Measurements from ENCODE around the gene PTPN6. TPM values are rescaled to one million over a fixed set of nuclear protein-coding genes. Genes with fewer than 3 reads are reported as not detected.

PTPN6 gene
- total and polyA plus RNA-seq, 9 of the 15 experiments (the other 6 are each of a cell fraction or from before 2014, with no cell fraction given) = 1.5 to 5.1 (median 3.9) TPM

DNA sequence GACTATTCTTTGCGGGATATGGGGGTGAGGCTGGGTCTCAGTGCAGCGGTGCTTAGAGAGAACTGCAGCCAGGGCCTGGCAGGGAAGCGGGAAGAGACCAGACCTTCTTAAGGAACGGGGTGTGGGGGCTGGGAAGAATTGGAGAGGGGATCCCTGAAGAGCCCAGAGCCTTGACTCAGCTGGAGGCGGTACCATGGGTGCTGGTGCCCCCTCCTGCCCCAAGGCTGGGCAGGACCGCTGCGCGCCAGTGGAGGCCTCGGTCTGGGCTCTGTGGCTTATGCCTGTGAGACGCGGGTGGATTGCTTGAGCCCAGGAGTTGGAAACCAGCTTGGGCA, 8.9 kb upstream of the PTPN6 start:
- FAIRE-seq = no peak
- peak overlapping the region; percentile 94 for H3K4me2 ChIP-seq (ENCODE audit: insufficient read depth, low read length)
- no peak overlapping the region for H2AFZ ChIP-seq (ENCODE audit: low read depth, low read length)
- H3K9me3 ChIP-seq (replicated peaks; ENCODE audit: control insufficient read depth, insufficient read depth, low read depth, low read length) = no peaks in the 10 kb centered on the region
- H4K20me1 ChIP-seq (replicated peaks; ENCODE audit: control insufficient read depth, insufficient read depth, low read length) = no peaks in the 10 kb centered on the region
- no peak overlapping the region for H3K4me3 ChIP-seq
- H3K4me1 ChIP-seq (replicated peaks in 1 of 2; ENCODE audit: control insufficient read depth in 2 of 2, insufficient read depth in 2 of 2, low read length in 2 of 2) = peaks cover 21 to 64% of the 10 kb centered on the region in 2 experiments
- POLR2A ChIA-PET = interaction anchor here (0.6 to 6.3 kb wide), 5 partner anchors 11 to 73 kb away, joined by 3 to 98 read pairs (median 24); partner anchors contain the start of gene ATN1
- H3K27ac ChIP-seq (ENCODE audit: extremely low read depth, low read depth, low read length) = peak overlapping the region; percentile 96
- H3K36me3 ChIP-seq (ENCODE audit: control insufficient read depth, insufficient read depth, low read length) = peaks cover 38% of the 10 kb centered on the region; the same call in 2 of the 3 replicates
- intact Hi-C loops (cut with micrococcal nuclease) = loop anchor here (5.0 kb wide), 1 partner anchor 75 kb away; the partner anchor contains the start of gene TPI1
- H3K79me2 ChIP-seq (ENCODE audit: control insufficient read depth, insufficient read depth, low read length) = peaks cover 13% of the 10 kb centered on the region
- in situ Hi-C loops (cut with MboI) = loop anchor here (5.0 kb wide), 1 partner anchor 75 kb away; the partner anchor contains the start of gene TPI1
- no peak for ATAC-seq
- CTCF ChIA-PET (ENCODE audit: low intra/inter-chr PET ratio) = no interaction called here
- 88% methylated on average over 4 of the region's 11 CpGs for WGBS (ENCODE audit: insufficient coverage, low coverage, missing lambda C conversion rate)
- DNase-seq (ENCODE audit: extremely low read depth in 1 of 4, low spot score in 3 of 4) = no peak
- no TSS peak for BruUV-seq (replicated peaks)
- no peaks in the 10 kb centered on the region for H3K27me3 ChIP-seq (ENCODE audit: control insufficient read depth in 2 of 2, insufficient read depth in 2 of 2, low read length in 2 of 2)
- H3K9ac ChIP-seq (ENCODE audit: insufficient read depth in 1 of 2, low read depth in 2 of 2, low read length in 2 of 2) = peak overlapping the region; percentile 86 to 90
- H3K9me1 ChIP-seq (ENCODE audit: control insufficient read depth, insufficient read depth, low read length) = no peaks in the 10 kb centered on the region
- TF ChIP-seq, protein P1, sequence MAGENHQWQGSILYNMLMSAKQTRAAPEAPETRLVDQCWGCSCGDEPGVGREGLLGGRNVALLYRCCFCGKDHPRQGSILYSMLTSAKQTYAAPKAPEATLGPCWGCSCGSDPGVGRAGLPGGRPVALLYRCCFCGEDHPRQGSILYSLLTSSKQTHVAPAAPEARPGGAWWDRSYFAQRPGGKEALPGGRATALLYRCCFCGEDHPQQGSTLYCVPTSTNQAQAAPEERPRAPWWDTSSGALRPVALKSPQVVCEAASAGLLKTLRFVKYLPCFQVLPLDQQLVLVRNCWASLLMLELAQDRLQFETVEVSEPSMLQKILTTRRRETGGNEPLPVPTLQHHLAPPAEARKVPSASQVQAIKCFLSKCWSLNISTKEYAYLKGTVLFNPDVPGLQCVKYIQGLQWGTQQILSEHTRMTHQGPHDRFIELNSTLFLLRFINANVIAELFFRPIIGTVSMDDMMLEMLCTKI (IDR thresholded peaks at IDR 0.05; ENCODE audit: partially characterized antibody) = no peak
- no peak for TF ChIP-seq SRSF3 (IDR thresholded peaks at IDR 0.05; ENCODE audit: insufficient read depth, low read length)
- TF ChIP-seq, protein P2, sequence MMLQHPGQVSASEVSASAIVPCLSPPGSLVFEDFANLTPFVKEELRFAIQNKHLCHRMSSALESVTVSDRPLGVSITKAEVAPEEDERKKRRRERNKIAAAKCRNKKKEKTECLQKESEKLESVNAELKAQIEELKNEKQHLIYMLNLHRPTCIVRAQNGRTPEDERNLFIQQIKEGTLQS (IDR thresholded peaks at IDR 0.05) = no peak
- TF ChIP-seq, protein P2 (CRISPR knock-in tag; conservative IDR thresholded peaks at IDR 0.05) = no peak
- no peak for TF ChIP-seq RBM39 (optimal IDR thresholded peaks at IDR 0.05; ENCODE audit: low read depth, low read length)
- TF ChIP-seq KHSRP (IDR thresholded peaks at IDR 0.05) = no peak
- TF ChIP-seq, protein P3, sequence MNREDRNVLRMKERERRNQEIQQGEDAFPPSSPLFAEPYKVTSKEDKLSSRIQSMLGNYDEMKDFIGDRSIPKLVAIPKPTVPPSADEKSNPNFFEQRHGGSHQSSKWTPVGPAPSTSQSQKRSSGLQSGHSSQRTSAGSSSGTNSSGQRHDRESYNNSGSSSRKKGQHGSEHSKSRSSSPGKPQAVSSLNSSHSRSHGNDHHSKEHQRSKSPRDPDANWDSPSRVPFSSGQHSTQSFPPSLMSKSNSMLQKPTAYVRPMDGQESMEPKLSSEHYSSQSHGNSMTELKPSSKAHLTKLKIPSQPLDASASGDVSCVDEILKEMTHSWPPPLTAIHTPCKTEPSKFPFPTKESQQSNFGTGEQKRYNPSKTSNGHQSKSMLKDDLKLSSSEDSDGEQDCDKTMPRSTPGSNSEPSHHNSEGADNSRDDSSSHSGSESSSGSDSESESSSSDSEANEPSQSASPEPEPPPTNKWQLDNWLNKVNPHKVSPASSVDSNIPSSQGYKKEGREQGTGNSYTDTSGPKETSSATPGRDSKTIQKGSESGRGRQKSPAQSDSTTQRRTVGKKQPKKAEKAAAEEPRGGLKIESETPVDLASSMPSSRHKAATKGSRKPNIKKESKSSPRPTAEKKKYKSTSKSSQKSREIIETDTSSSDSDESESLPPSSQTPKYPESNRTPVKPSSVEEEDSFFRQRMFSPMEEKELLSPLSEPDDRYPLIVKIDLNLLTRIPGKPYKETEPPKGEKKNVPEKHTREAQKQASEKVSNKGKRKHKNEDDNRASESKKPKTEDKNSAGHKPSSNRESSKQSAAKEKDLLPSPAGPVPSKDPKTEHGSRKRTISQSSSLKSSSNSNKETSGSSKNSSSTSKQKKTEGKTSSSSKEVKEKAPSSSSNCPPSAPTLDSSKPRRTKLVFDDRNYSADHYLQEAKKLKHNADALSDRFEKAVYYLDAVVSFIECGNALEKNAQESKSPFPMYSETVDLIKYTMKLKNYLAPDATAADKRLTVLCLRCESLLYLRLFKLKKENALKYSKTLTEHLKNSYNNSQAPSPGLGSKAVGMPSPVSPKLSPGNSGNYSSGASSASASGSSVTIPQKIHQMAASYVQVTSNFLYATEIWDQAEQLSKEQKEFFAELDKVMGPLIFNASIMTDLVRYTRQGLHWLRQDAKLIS (CRISPR knock-in tag; IDR thresholded peaks at IDR 0.05) = no peak
- TF ChIP-seq POLR2G (IDR thresholded peaks at IDR 0.05; ENCODE audit: low read depth, low read length) = 0 out of 2 replicates have a peak, but pooled peaks have one; percentile 23
- TF ChIP-seq NEUROD1 (IDR thresholded peaks at IDR 0.05; ENCODE audit: borderline replicate concordance, low read depth, low read length, partially characterized antibody) = no peak
- TF ChIP-seq ZNF444 (CRISPR knock-in tag; IDR thresholded peaks at IDR 0.05) = no peak
- TF ChIP-seq SAP30 (IDR thresholded peaks at IDR 0.05; ENCODE audit: borderline replicate concordance, insufficient read depth, low read depth, low read length, poor library complexity, severe bottlenecking) = no peak
- no peak for TF ChIP-seq ELF1 (tag; IDR thresholded peaks at IDR 0.05)
- no peak for TF ChIP-seq ZNF184 (CRISPR knock-in tag; IDR thresholded peaks at IDR 0.05)
- no peak for TF ChIP-seq CHD4 (IDR thresholded peaks at IDR 0.05; ENCODE audit: insufficient read depth, insufficient replicate concordance, low read depth, low read length, poor library complexity, severe bottlenecking)

Data from K562 (cell line).